Body of pancreas (tissue), 4 donors: ENCODE results near the gene ATF7IP.

Source experiments
- POLR2A ChIP-seq, 3 donors: fragments of 450-650 bp; IDR thresholded peaks; one replicate each; pipeline ENCODE4 v1.6.1; 2016; ENCODE audit warnings: antibody characterized with exemption in 3 of 3, mild to moderate bottlenecking in 2 of 3
- TF ChIP-seq, protein P1 (sequence below), 7 experiments: fragments of 450-650 bp in 4 of 7; fragments of 200-600 bp in 3 of 7; sonication (generic) in 3 of 7; IDR thresholded peaks; one replicate each; pipeline ENCODE4 v1.5.1; 2016 to 2019; ENCODE audit warnings: antibody characterized with exemption in 7 of 7

DNA sequence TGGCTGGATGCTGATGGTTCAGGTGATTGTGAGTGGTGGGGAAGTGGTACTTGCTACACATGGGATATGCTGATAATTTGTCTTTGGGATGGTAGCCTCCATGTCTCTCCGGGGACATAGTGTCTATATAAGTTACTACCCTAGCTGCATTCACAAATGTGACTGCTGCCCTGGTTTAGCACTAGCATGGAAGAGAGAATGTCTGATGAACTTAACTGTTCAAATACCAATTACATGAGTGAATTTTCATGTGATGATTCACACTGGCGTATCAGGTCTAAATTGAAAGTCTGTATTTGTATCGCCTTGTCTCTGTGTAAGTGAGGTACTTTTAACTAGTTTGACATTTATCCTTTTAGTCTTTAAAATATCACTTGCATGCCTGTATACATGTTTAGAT is 34.4 kb downstream of the ATF7IP start:
- TF ChIP-seq, protein P1, sequence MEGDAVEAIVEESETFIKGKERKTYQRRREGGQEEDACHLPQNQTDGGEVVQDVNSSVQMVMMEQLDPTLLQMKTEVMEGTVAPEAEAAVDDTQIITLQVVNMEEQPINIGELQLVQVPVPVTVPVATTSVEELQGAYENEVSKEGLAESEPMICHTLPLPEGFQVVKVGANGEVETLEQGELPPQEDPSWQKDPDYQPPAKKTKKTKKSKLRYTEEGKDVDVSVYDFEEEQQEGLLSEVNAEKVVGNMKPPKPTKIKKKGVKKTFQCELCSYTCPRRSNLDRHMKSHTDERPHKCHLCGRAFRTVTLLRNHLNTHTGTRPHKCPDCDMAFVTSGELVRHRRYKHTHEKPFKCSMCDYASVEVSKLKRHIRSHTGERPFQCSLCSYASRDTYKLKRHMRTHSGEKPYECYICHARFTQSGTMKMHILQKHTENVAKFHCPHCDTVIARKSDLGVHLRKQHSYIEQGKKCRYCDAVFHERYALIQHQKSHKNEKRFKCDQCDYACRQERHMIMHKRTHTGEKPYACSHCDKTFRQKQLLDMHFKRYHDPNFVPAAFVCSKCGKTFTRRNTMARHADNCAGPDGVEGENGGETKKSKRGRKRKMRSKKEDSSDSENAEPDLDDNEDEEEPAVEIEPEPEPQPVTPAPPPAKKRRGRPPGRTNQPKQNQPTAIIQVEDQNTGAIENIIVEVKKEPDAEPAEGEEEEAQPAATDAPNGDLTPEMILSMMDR (IDR thresholded peaks at IDR 0.05), result no peak
- no peak for TF ChIP-seq POLR2A (IDR thresholded peaks at IDR 0.05)
